DOHH2 (cell line): ENCODE results near the gene PRAME.

Experiments used
- H3F3A ChIP-seq: fragments of 200-600 bp; sonication (generic), shearing (Covaris generic); 2 replicates; pipeline ENCODE4 v1.6.0; 2016; ENCODE audit warnings: antibody characterized with exemption, mild to moderate bottlenecking; ENCODE audit not compliant: control insufficient read depth, insufficient read depth
- H3K27ac ChIP-seq: fragments of 200-600 bp; sonication (generic); 2 replicates; pipeline ENCODE4 v1.5.1; 2014; ENCODE audit warnings: low read depth, mild to moderate bottlenecking, low read length, moderate library complexity
- H3K27me3 ChIP-seq: fragments of 200-600 bp; sonication (generic); 2 replicates; pipeline ENCODE4 v1.6.1; 2014; ENCODE audit warnings: mild to moderate bottlenecking, low read length, mixed read lengths; ENCODE audit not compliant: control insufficient read depth
- H3K36me3 ChIP-seq: fragments of 200-600 bp; sonication (generic); 2 replicates; pipeline ENCODE4 v1.6.1; 2014; ENCODE audit warnings: mild to moderate bottlenecking, low read length, moderate library complexity, mixed read lengths; ENCODE audit not compliant: control insufficient read depth
- H3K4me1 ChIP-seq: fragments of 200-600 bp; sonication (generic); 2 replicates; pipeline ENCODE4 v1.6.1; 2014; ENCODE audit warnings: mild to moderate bottlenecking, low read length, mixed read lengths; ENCODE audit not compliant: control insufficient read depth
- H3K4me2 ChIP-seq: fragments of 200-600 bp; sonication (generic); 2 replicates; pipeline ENCODE4 v1.6.0; 2014; ENCODE audit warnings: mild to moderate bottlenecking, low read length, moderate library complexity
- H3K4me3 ChIP-seq: fragments of 200-600 bp; sonication (generic); 2 replicates; pipeline ENCODE4 v1.5.1; 2014; ENCODE audit warnings: mild to moderate bottlenecking, low read length, mixed read lengths
- H3K79me2 ChIP-seq: fragments of 200-600 bp; sonication (generic); 2 replicates; pipeline ENCODE4 v1.6.1; 2014; ENCODE audit warnings: mild to moderate bottlenecking, low read length, mixed read lengths; ENCODE audit not compliant: control insufficient read depth
- H3K9me2 ChIP-seq: fragments of 200-600 bp; sonication (generic); replicated peaks from 2 replicates; pipeline ENCODE4 v1.6.1; 2014; ENCODE audit warnings: mild to moderate bottlenecking, low read length, mixed read lengths; ENCODE audit not compliant: control insufficient read depth
- H3K9me3 ChIP-seq: fragments of 200-600 bp; sonication (generic); 2 replicates; pipeline ENCODE4 v1.6.1; 2014; ENCODE audit warnings: antibody characterized with exemption, low read length, mixed read lengths; ENCODE audit not compliant: control insufficient read depth, insufficient read depth
- H4K20me1 ChIP-seq: fragments of 200-600 bp; sonication (generic); 2 replicates; pipeline ENCODE4 v1.6.0; 2014; ENCODE audit warnings: low read depth, mild to moderate bottlenecking, antibody characterized with exemption, low read length, moderate library complexity; ENCODE audit not compliant: control insufficient read depth, insufficient read depth
- EZH2phosphoT487 ChIP-seq: fragments of 200-600 bp; sonication (generic); IDR thresholded peaks from 2 replicates; pipeline ENCODE4 v1.6.1; 2017; ENCODE audit warnings: borderline replicate concordance, mild to moderate bottlenecking, antibody characterized with exemption, low read length, moderate library complexity, mixed read lengths
- TF ChIP-seq, protein P1 (sequence below): fragments of 200-600 bp; sonication (generic); IDR thresholded peaks from one replicate; pipeline ENCODE4 v1.5.1; 2014; ENCODE audit warnings: antibody characterized with exemption, mild to moderate bottlenecking, low read depth, low read length; ENCODE audit not compliant: poor library complexity, severe bottlenecking

Gene PRAME

DNA sequence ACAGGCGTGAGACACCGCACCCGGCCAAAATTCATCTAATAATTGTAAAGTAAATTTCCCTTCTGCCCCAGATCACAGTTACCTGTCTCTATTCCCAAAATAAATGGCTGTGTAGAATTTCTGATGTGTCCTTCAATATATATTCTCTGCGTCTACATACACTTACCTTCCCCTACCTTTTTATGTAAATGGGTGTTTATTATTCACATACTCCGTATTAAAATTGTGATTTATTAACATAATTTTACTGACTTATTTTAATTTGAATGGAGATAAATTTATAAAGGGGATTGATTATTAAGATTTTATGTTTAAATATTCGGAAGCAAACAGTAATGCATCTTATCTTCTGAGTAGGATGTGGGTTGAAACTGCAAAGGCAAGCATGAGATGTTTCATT, 22.6 kb downstream of the PRAME start:
- Histone ChIP-seq H3K36me3 (no peaks in the 10 kb centered on the region), H3K27ac (no peak overlapping the region), H3K9me2 (no peaks in the 10 kb centered on the region), H3K27me3 (no peaks in the 10 kb centered on the region), H3K79me2 (no peaks in the 10 kb centered on the region), H3K4me3 (no peak overlapping the region), H3F3A (no peaks in the 10 kb centered on the region), H3K4me1 (no peaks in the 10 kb centered on the region), H3K9me3 (no peaks in the 10 kb centered on the region), H3K4me2 (no peak overlapping the region), H4K20me1 (no peaks in the 10 kb centered on the region)
- TF ChIP-seq, protein P1, sequence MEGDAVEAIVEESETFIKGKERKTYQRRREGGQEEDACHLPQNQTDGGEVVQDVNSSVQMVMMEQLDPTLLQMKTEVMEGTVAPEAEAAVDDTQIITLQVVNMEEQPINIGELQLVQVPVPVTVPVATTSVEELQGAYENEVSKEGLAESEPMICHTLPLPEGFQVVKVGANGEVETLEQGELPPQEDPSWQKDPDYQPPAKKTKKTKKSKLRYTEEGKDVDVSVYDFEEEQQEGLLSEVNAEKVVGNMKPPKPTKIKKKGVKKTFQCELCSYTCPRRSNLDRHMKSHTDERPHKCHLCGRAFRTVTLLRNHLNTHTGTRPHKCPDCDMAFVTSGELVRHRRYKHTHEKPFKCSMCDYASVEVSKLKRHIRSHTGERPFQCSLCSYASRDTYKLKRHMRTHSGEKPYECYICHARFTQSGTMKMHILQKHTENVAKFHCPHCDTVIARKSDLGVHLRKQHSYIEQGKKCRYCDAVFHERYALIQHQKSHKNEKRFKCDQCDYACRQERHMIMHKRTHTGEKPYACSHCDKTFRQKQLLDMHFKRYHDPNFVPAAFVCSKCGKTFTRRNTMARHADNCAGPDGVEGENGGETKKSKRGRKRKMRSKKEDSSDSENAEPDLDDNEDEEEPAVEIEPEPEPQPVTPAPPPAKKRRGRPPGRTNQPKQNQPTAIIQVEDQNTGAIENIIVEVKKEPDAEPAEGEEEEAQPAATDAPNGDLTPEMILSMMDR, result no peak
- TF ChIP-seq EZH2phosphoT487, result no peak

DNA sequence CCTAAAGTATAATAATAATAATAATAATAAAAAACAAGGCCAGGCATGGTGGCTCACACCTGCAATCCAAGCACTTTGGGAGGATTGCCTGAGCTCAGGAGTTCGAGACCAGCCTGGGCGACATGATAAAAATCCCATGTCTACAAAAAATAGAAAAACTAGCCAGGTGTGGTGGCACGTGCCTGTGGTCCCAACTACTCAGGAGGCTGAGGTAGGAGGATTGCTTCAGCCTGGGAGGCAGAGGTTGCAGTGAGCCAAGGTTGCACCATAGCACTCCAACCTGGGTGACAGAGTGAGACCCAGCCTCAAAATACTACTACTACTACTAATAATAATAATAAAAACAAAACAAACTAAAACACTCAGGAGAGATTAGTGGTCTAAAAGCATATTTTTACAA, 23.4 kb downstream of the PRAME start:
- Histone ChIP-seq H3K9me3 (no peaks in the 10 kb centered on the region), H3K4me1 (no peaks in the 10 kb centered on the region), H3K79me2 (no peaks in the 10 kb centered on the region), H3K4me2 (no peak overlapping the region), H3K36me3 (no peaks in the 10 kb centered on the region), H3F3A (no peaks in the 10 kb centered on the region), H3K4me3 (no peak overlapping the region), H3K9me2 (no peaks in the 10 kb centered on the region), H3K27ac (no peak overlapping the region), H3K27me3 (no peaks in the 10 kb centered on the region), H4K20me1 (no peaks in the 10 kb centered on the region)
- TF ChIP-seq, protein P1, result no peak
- no peak for TF ChIP-seq EZH2phosphoT487

DNA sequence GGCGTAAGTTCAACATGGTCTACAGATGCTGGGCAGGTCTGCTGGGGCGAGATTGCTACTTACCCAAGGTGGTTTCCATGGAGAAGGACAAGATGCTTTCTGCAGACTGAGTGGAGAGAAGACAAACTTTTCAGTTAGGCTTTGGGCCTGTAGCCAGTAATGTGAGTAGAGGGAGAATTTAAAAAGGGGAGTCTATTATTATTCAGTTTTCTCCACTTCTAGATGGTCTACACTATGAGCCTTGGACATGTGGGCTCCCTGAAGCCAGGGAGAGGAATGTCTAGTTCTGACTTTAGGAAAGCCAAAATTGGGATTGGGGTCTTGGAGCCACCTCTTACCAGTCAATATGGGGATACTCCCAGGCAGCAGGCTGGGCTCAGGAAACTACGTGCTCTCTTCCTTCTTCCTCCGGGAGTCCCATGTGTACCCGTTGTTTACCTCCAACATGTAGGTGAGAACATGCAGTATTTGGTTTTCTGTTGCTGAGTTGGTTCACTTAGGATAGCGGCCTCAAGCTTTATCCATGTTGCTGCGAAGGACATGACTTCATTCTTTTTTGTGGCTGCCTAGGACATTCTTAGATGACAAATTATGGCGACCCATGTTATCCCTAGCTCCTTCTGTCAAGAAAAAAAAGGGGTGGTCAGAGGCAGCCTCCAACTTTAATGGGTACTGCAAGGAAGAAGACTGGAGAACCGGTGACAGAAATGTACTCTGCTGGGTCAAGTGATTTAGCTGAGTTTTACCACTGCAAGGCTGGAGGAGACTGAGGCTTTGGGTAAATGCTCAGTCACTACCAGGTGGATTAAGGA, 24.3 kb downstream of the PRAME start:
- Histone ChIP-seq H3K4me2 (no peak overlapping the region), H3K27me3 (no peaks in the 10 kb centered on the region), H3K79me2 (no peaks in the 10 kb centered on the region), H3K9me3 (no peaks in the 10 kb centered on the region), H3K36me3 (no peaks in the 10 kb centered on the region), H3F3A (no peaks in the 10 kb centered on the region), H3K4me1 (no peaks in the 10 kb centered on the region), H3K9me2 (no peaks in the 10 kb centered on the region), H4K20me1 (no peaks in the 10 kb centered on the region), H3K4me3 (no peak overlapping the region), H3K27ac (no peak overlapping the region)
- TF ChIP-seq, protein P1, result no peak
- TF ChIP-seq EZH2phosphoT487, result no peak
